Measurements from ENCODE around the gene CCDC13. TPM values are rescaled to one million over a fixed set of nuclear protein-coding genes. Genes with fewer than 3 reads are reported as not detected.
A peak's percentile ranks its signal among the peaks of the same experiment; 100 is the strongest.

CCDC13 gene
- total and polyA plus RNA-seq, 7 experiments from 2014 or later = 0.34 to 1.5 (median 0.70) TPM; not detected in 2

- H3K27ac Mint-ChIP-seq = peak overlapping the region in 8 of 9 donors; percentile 13 to 93 (median 87)
- no peak for DNase-seq
- peaks cover 0 to 3% (median 0%) of the 10 kb centered on the region in 5 donors for H3K36me3 Mint-ChIP-seq
- intact Hi-C loops (cut with micrococcal nuclease) = loop anchor here (1.0 to 2.0 kb wide), 4 partner anchors 31 to 173 kb away; partner anchors contain the start of genes HIGD1A (in 2 of the 2) and NKTR (in 1 of the 2)
- ChIA-PET POLR2A (no interaction called here), CTCF (no interaction called here)
- H3K9me3 Mint-ChIP-seq = peaks cover 0 to 6% (median 0%) of the 10 kb centered on the region in 11 donors
- H3K4me1 ChIP-seq (ENCODE audit: control insufficient read depth in 2 of 2, insufficient read depth in 2 of 2, low read length in 2 of 2) = peaks cover 5 to 6% of the 10 kb centered on the region in 2 donors
- H3K27me3 ChIP-seq (ENCODE audit: control insufficient read depth in 2 of 2, insufficient read depth in 2 of 2, low read length in 2 of 2) = no peaks in the 10 kb centered on the region
- H3K4me3 ChIP-seq (ENCODE audit: low read length) = peak overlapping the region; percentile 70
- H3K9me3 ChIP-seq (ENCODE audit: control insufficient read depth in 2 of 3, low read length in 3 of 3) = no peaks in the 10 kb centered on the region
- H3K27me3 Mint-ChIP-seq = peaks cover 0 to 16% (median 0%) of the 10 kb centered on the region in 5 donors
- H3K36me3 ChIP-seq (ENCODE audit: control insufficient read depth in 2 of 3, insufficient read depth in 3 of 3, low read length in 3 of 3) = no peaks in the 10 kb centered on the region
- H3K27ac ChIP-seq (ENCODE audit: low read depth, low read length) = no peak overlapping the region
- peak overlapping the region; percentile 84 to 93 (median 90) for H3K4me3 Mint-ChIP-seq
- peaks cover 9 to 13% (median 12%) of the 10 kb centered on the region in 7 donors for H3K4me1 Mint-ChIP-seq
- ATAC-seq = peak; percentile 2
Measured at GRCh38 chr3:42773409-42773751, 327 bp upstream of the CCDC13 start.

GRCh38 chr3:42771271-42771670, 1.8 kb downstream of the CCDC13 start:
- no peak overlapping the region for H3K27ac ChIP-seq (ENCODE audit: low read depth, low read length)
- no peak for DNase-seq
- H3K9me3 Mint-ChIP-seq = peaks cover 0 to 6% (median 0%) of the 10 kb centered on the region in 11 donors
- ChIA-PET CTCF (no interaction called here), POLR2A (no interaction called here)
- H3K4me1 Mint-ChIP-seq = peaks cover 9 to 13% (median 12%) of the 10 kb centered on the region in 7 donors
- H3K27me3 ChIP-seq (ENCODE audit: control insufficient read depth in 2 of 2, insufficient read depth in 2 of 2, low read length in 2 of 2) = no peaks in the 10 kb centered on the region
- H3K36me3 Mint-ChIP-seq = no peaks in the 10 kb centered on the region
- intact Hi-C loops (cut with micrococcal nuclease) = no loop called here
- H3K36me3 ChIP-seq (ENCODE audit: control insufficient read depth in 2 of 3, insufficient read depth in 3 of 3, low read length in 3 of 3) = no peaks in the 10 kb centered on the region
- peak overlapping the region in 4 of 10 donors; percentile 7 to 91 (median 80) for H3K4me3 Mint-ChIP-seq
- no peak overlapping the region for H3K4me3 ChIP-seq (ENCODE audit: low read length)
- peaks cover 0 to 25% (median 0%) of the 10 kb centered on the region in 5 donors for H3K27me3 Mint-ChIP-seq
- H3K9me3 ChIP-seq (ENCODE audit: control insufficient read depth in 2 of 3, low read length in 3 of 3) = no peaks in the 10 kb centered on the region
- H3K27ac Mint-ChIP-seq = peak overlapping the region in 2 of 9 donors; percentile 14 to 68
- peaks cover 5 to 6% of the 10 kb centered on the region in 2 donors for H3K4me1 ChIP-seq (ENCODE audit: control insufficient read depth in 2 of 2, insufficient read depth in 2 of 2, low read length in 2 of 2)
- no peak for ATAC-seq

GRCh38 chr3:42769477-42770131, 3.4 kb downstream of the CCDC13 start:
- no peak overlapping the region for H3K27ac ChIP-seq (ENCODE audit: low read depth, low read length)
- H3K36me3 ChIP-seq (ENCODE audit: control insufficient read depth in 2 of 3, insufficient read depth in 3 of 3, low read length in 3 of 3) = no peaks in the 10 kb centered on the region
- Mint-ChIP-seq H3K27ac (no peak overlapping the region), H3K36me3 (no peaks in the 10 kb centered on the region), H3K27me3 (peaks cover 0 to 32% (median 0%) of the 10 kb centered on the region in 5 donors), H3K4me3 (no peak overlapping the region), H3K9me3 (peaks cover 0 to 6% (median 0%) of the 10 kb centered on the region in 11 donors), H3K4me1 (peaks cover 9 to 13% (median 13%) of the 10 kb centered on the region in 7 donors)
- peaks cover 5 to 6% of the 10 kb centered on the region in 2 donors for H3K4me1 ChIP-seq (ENCODE audit: control insufficient read depth in 2 of 2, insufficient read depth in 2 of 2, low read length in 2 of 2)
- ChIA-PET CTCF (interaction anchor here (0.8 kb wide), 1 partner anchor 268 kb away, joined by 3 read pairs; no protein-coding TSS in a partner anchor), POLR2A (no interaction called here)
- intact Hi-C loops (cut with micrococcal nuclease) = no loop called here
- no peak overlapping the region for H3K4me3 ChIP-seq (ENCODE audit: low read length)
- DNase-seq = no peak
- no peaks in the 10 kb centered on the region for H3K27me3 ChIP-seq (ENCODE audit: control insufficient read depth in 2 of 2, insufficient read depth in 2 of 2, low read length in 2 of 2)
- no peaks in the 10 kb centered on the region for H3K9me3 ChIP-seq (ENCODE audit: control insufficient read depth in 2 of 3, low read length in 3 of 3)
- no peak for ATAC-seq

GRCh38 chr3:42764561-42765295, 8.3 kb downstream of the CCDC13 start:
- intact Hi-C loops (cut with micrococcal nuclease) = no loop called here
- Mint-ChIP-seq H3K4me1 (peaks cover 0 to 7% (median 0%) of the 10 kb centered on the region in 7 donors), H3K4me3 (no peak overlapping the region), H3K27me3 (peaks cover 0 to 20% (median 0%) of the 10 kb centered on the region in 5 donors), H3K9me3 (no peaks in the 10 kb centered on the region), H3K36me3 (no peaks in the 10 kb centered on the region), H3K27ac (no peak overlapping the region)
- H3K4me1 ChIP-seq (ENCODE audit: control insufficient read depth in 2 of 2, insufficient read depth in 2 of 2, low read length in 2 of 2) = no peaks in the 10 kb centered on the region
- no peaks in the 10 kb centered on the region for H3K9me3 ChIP-seq (ENCODE audit: control insufficient read depth in 2 of 3, low read length in 3 of 3)
- H3K4me3 ChIP-seq (ENCODE audit: low read length) = no peak overlapping the region
- no peak for ATAC-seq
- no peak overlapping the region for H3K27ac ChIP-seq (ENCODE audit: low read depth, low read length)
- ChIA-PET POLR2A (no interaction called here), CTCF (no interaction called here)
- no peaks in the 10 kb centered on the region for H3K36me3 ChIP-seq (ENCODE audit: control insufficient read depth in 2 of 3, insufficient read depth in 3 of 3, low read length in 3 of 3)
- DNase-seq = peak in 1 of 9 donors; percentile 10
- no peaks in the 10 kb centered on the region for H3K27me3 ChIP-seq (ENCODE audit: control insufficient read depth in 2 of 2, insufficient read depth in 2 of 2, low read length in 2 of 2)

- peak in 1 of 9 donors; percentile 2 for DNase-seq
- no peaks in the 10 kb centered on the region for H3K27me3 ChIP-seq (ENCODE audit: control insufficient read depth in 2 of 2, insufficient read depth in 2 of 2, low read length in 2 of 2)
- intact Hi-C loops (cut with micrococcal nuclease) = no loop called here
- H3K4me1 ChIP-seq (ENCODE audit: control insufficient read depth in 2 of 2, insufficient read depth in 2 of 2, low read length in 2 of 2) = no peaks in the 10 kb centered on the region
- no peak overlapping the region for H3K27ac ChIP-seq (ENCODE audit: low read depth, low read length)
- no peak overlapping the region for H3K4me3 ChIP-seq (ENCODE audit: low read length)
- Mint-ChIP-seq H3K27me3 (peaks cover 0 to 21% (median 0%) of the 10 kb centered on the region in 5 donors), H3K27ac (no peak overlapping the region), H3K4me1 (peaks cover 0 to 7% (median 0%) of the 10 kb centered on the region in 7 donors), H3K4me3 (no peak overlapping the region), H3K9me3 (no peaks in the 10 kb centered on the region), H3K36me3 (no peaks in the 10 kb centered on the region)
- ATAC-seq = no peak
- H3K9me3 ChIP-seq (ENCODE audit: control insufficient read depth in 2 of 3, low read length in 3 of 3) = no peaks in the 10 kb centered on the region
- H3K36me3 ChIP-seq (ENCODE audit: control insufficient read depth in 2 of 3, insufficient read depth in 3 of 3, low read length in 3 of 3) = no peaks in the 10 kb centered on the region
- POLR2A ChIA-PET = no interaction called here
- CTCF ChIA-PET = no interaction called here
Measured at GRCh38 chr3:42764115-42764514, 8.9 kb downstream of the CCDC13 start.

GRCh38 chr3:42763021-42763420, 10.0 kb downstream of the CCDC13 start:
- DNase-seq (no peak), ATAC-seq (no peak)
- Histone ChIP-seq H3K4me1 (ENCODE audit: control insufficient read depth in 2 of 2, insufficient read depth in 2 of 2, low read length in 2 of 2) (no peaks in the 10 kb centered on the region), H3K27me3 (ENCODE audit: control insufficient read depth in 2 of 2, insufficient read depth in 2 of 2, low read length in 2 of 2) (no peaks in the 10 kb centered on the region), H3K36me3 (ENCODE audit: control insufficient read depth in 2 of 3, insufficient read depth in 3 of 3, low read length in 3 of 3) (no peaks in the 10 kb centered on the region), H3K27ac (ENCODE audit: low read depth, low read length) (no peak overlapping the region), H3K4me3 (ENCODE audit: low read length) (no peak overlapping the region), H3K9me3 (ENCODE audit: control insufficient read depth in 2 of 3, low read length in 3 of 3) (no peaks in the 10 kb centered on the region)
- H3K4me3 Mint-ChIP-seq = no peak overlapping the region
- ChIA-PET CTCF (no interaction called here), POLR2A (no interaction called here)
- H3K4me1 Mint-ChIP-seq = peaks cover 0 to 7% (median 0%) of the 10 kb centered on the region in 7 donors
- peaks cover 0 to 27% (median 0%) of the 10 kb centered on the region in 5 donors for H3K27me3 Mint-ChIP-seq
- intact Hi-C loops (cut with micrococcal nuclease) = no loop called here
- no peaks in the 10 kb centered on the region for H3K9me3 Mint-ChIP-seq
- H3K27ac Mint-ChIP-seq = peak overlapping the region in 1 of 9 donors; percentile 33
- H3K36me3 Mint-ChIP-seq = no peaks in the 10 kb centered on the region

All from naive thymus-derived CD4-positive, alpha-beta T cell (primary cell).